OCI-LY1 (cell line): Measurements from ENCODE around the gene ABCC2.

ENCODE experiments used
- H2AFZ ChIP-seq: fragments of 200-600 bp; sonication (generic), shearing (Covaris generic); 2 replicates; pipeline ENCODE4 v1.6.0; 2014; ENCODE audit warnings: antibody characterized with exemption, mild to moderate bottlenecking, low read length
- H3F3A ChIP-seq: fragments of 200-600 bp; sonication (generic), shearing (Covaris generic); 2 replicates; pipeline ENCODE4 v1.6.0; 2014; ENCODE audit warnings: mild to moderate bottlenecking, antibody characterized with exemption, low read length, moderate library complexity; ENCODE audit not compliant: insufficient read depth
- H3K27ac ChIP-seq: fragments of 200-600 bp; sonication (generic); 2 replicates; pipeline ENCODE4 v1.5.1; 2014; ENCODE audit warnings: low read length, mixed run types, mild to moderate bottlenecking, low read depth; ENCODE audit not compliant: poor library complexity, severe bottlenecking
- H3K27me3 ChIP-seq: fragments of 200-600 bp; sonication (generic); 2 replicates; pipeline ENCODE4 v1.6.0; 2014; ENCODE audit warnings: antibody characterized with exemption, mild to moderate bottlenecking, low read length, moderate library complexity; ENCODE audit not compliant: insufficient read depth
- H3K36me3 ChIP-seq: fragments of 200-600 bp; sonication (generic); 2 replicates; pipeline ENCODE4 v1.6.1; 2014; ENCODE audit warnings: mild to moderate bottlenecking, antibody characterized with exemption, low read length, moderate library complexity, mixed read lengths; ENCODE audit not compliant: insufficient read depth
- H3K4me1 ChIP-seq: fragments of 200-600 bp; sonication (generic); 2 replicates; pipeline ENCODE4 v1.5.1; 2014; ENCODE audit warnings: mild to moderate bottlenecking, low read length, moderate library complexity; ENCODE audit not compliant: insufficient read depth, severe bottlenecking
- H3K4me2 ChIP-seq: fragments of 200-600 bp; sonication (generic), shearing (Covaris generic); 2 replicates; pipeline ENCODE4 v1.6.1; 2014; ENCODE audit warnings: low read length
- H3K4me3 ChIP-seq: fragments of 200-600 bp; sonication (generic); 2 replicates; pipeline ENCODE4 v1.5.1; 2014; ENCODE audit warnings: low read length, low read depth, mild to moderate bottlenecking, mixed read lengths; ENCODE audit not compliant: poor library complexity, severe bottlenecking
- H3K79me2 ChIP-seq: fragments of 200-600 bp; shearing (Covaris generic); 2 replicates; pipeline ENCODE4 v1.6.1; 2016; ENCODE audit warnings: mixed run types, low read length, mixed read lengths; ENCODE audit not compliant: insufficient read depth
- H3K9ac ChIP-seq: fragments of 200-600 bp; sonication (generic), shearing (Covaris generic); 2 replicates; pipeline ENCODE4 v1.6.1; 2014; ENCODE audit warnings: mild to moderate bottlenecking, low read length, mixed read lengths
- H3K9me2 ChIP-seq: fragments of 200-600 bp; sonication (generic), shearing (Covaris generic); 2 replicates; pipeline ENCODE4 v1.6.1; 2014; ENCODE audit warnings: low read depth, mild to moderate bottlenecking, low read length, mixed read lengths
- H3K9me3 ChIP-seq: fragments of 200-600 bp; shearing (Covaris generic); 2 replicates; pipeline ENCODE4 v1.6.1; 2014; ENCODE audit warnings: low read length, mixed read lengths
- H4K20me1 ChIP-seq: fragments of 200-600 bp; sonication (generic), shearing (Covaris generic); 2 replicates; pipeline ENCODE4 v1.6.0; 2016; ENCODE audit warnings: mild to moderate bottlenecking, low read length; ENCODE audit not compliant: insufficient read depth
- EZH2 ChIP-seq: fragments of 200-600 bp; sonication (generic), shearing (Covaris generic); IDR thresholded peaks from 2 replicates; pipeline ENCODE4 v1.8.0; 2017; ENCODE audit warnings: borderline replicate concordance, mixed run types, mild to moderate bottlenecking, antibody characterized with exemption, low read length, moderate library complexity, mixed read lengths
- TF ChIP-seq, protein P1 (sequence below): fragments of 200-600 bp; sonication (generic), shearing (Covaris generic); IDR thresholded peaks from 2 replicates; pipeline ENCODE4 v1.5.1; 2017; ENCODE audit warnings: mild to moderate bottlenecking, antibody characterized with exemption, low read length, moderate library complexity, mixed read lengths

Gene ABCC2

DNA sequence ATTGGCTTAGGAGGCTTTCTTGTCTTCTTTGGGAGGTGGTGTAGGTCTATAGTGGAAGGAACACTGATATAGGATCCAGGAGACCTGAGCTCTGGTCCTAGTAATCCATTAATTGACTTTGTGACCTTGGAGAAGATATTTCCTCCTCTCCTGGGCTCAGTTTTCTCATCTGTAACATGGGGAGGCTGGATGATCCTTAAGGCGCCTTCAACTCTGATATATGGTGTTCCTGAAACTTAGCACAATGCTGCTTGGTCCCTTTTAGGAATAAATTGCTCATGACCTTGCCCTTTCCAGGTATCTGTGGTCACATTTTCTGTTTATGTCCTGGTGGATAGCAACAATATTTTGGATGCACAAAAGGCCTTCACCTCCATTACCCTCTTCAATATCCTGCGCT is 25.3 kb downstream of the ABCC2 start:
- Histone ChIP-seq H3K27me3 (no peaks in the 10 kb centered on the region), H3K27ac (no peak overlapping the region), H3K9ac (no peak overlapping the region), H3K79me2 (no peaks in the 10 kb centered on the region), H3K4me1 (no peaks in the 10 kb centered on the region), H3K9me2 (no peaks in the 10 kb centered on the region), H3K4me3 (no peak overlapping the region), H3K4me2 (no peak overlapping the region), H3F3A (no peaks in the 10 kb centered on the region), H2AFZ (no peak overlapping the region), H3K36me3 (no peaks in the 10 kb centered on the region), H3K9me3 (no peaks in the 10 kb centered on the region), H4K20me1 (no peaks in the 10 kb centered on the region)
- TF ChIP-seq, protein P1, sequence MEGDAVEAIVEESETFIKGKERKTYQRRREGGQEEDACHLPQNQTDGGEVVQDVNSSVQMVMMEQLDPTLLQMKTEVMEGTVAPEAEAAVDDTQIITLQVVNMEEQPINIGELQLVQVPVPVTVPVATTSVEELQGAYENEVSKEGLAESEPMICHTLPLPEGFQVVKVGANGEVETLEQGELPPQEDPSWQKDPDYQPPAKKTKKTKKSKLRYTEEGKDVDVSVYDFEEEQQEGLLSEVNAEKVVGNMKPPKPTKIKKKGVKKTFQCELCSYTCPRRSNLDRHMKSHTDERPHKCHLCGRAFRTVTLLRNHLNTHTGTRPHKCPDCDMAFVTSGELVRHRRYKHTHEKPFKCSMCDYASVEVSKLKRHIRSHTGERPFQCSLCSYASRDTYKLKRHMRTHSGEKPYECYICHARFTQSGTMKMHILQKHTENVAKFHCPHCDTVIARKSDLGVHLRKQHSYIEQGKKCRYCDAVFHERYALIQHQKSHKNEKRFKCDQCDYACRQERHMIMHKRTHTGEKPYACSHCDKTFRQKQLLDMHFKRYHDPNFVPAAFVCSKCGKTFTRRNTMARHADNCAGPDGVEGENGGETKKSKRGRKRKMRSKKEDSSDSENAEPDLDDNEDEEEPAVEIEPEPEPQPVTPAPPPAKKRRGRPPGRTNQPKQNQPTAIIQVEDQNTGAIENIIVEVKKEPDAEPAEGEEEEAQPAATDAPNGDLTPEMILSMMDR, result no peak
- no peak for TF ChIP-seq EZH2

DNA sequence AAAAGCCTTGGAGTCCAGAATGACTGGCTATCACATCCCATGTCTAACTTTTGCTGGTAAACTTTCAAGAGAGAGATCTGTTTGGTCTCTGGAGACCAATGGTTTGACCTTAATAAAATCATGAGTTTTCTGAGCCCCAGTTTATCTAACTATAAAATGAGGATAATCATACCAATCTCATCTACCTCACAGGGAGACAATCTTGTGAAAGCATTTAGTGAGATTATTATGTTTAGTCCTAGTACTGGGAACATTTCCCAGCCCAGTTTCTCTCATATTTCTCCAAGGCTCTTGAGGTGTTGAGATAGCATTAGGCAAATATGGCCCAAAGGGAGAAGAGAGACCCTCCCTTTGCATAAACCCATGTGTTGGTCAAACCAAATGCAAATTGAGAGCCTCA is 25.8 kb downstream of the ABCC2 start:
- no peak overlapping the region for H3K27ac ChIP-seq
- no peak for TF ChIP-seq EZH2

DNA sequence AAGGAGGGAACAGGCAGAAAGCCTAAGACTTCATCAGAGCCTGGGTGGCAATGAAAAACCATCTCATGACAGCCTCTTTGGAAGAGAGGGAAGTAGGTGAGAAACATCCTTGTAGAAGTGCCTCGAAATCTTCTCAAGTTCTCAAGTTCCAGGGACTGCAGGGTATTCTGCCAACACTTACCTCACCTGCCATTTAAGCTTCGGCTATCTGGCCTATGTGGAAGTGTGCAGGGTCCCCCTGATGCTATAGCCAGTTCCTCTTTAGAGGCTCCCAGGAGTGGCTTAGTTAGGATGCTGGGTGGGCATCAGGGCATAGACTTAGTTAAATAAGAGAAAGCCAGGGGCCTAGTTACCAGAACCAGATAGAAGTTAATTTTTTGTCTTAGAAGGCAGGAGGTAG is 27.0 kb downstream of the ABCC2 start:
- H3K4me2 ChIP-seq, result no peak overlapping the region
- no peak overlapping the region for H3K27ac ChIP-seq
- no peak overlapping the region for H3K4me3 ChIP-seq
- no peaks in the 10 kb centered on the region for H3F3A ChIP-seq
- no peak overlapping the region for H2AFZ ChIP-seq
- H3K9ac ChIP-seq, result no peak overlapping the region
- H3K27me3 ChIP-seq, result no peaks in the 10 kb centered on the region
- TF ChIP-seq EZH2, result no peak
- H3K36me3 ChIP-seq, result no peaks in the 10 kb centered on the region
- no peaks in the 10 kb centered on the region for H3K9me2 ChIP-seq
- H3K4me1 ChIP-seq, result no peaks in the 10 kb centered on the region
- H3K9me3 ChIP-seq, result no peaks in the 10 kb centered on the region
- no peaks in the 10 kb centered on the region for H3K79me2 ChIP-seq
- H4K20me1 ChIP-seq, result no peaks in the 10 kb centered on the region

More for the DNA sequence above, 25.8 kb downstream of the ABCC2 start:
- Histone ChIP-seq H3F3A (no peaks in the 10 kb centered on the region), H3K4me2 (no peak overlapping the region), H2AFZ (no peak overlapping the region), H3K79me2 (no peaks in the 10 kb centered on the region), H3K4me3 (no peak overlapping the region), H3K9ac (no peak overlapping the region), H4K20me1 (no peaks in the 10 kb centered on the region), H3K36me3 (no peaks in the 10 kb centered on the region), H3K9me2 (no peaks in the 10 kb centered on the region), H3K27me3 (no peaks in the 10 kb centered on the region), H3K4me1 (no peaks in the 10 kb centered on the region), H3K9me3 (no peaks in the 10 kb centered on the region)

DNA sequence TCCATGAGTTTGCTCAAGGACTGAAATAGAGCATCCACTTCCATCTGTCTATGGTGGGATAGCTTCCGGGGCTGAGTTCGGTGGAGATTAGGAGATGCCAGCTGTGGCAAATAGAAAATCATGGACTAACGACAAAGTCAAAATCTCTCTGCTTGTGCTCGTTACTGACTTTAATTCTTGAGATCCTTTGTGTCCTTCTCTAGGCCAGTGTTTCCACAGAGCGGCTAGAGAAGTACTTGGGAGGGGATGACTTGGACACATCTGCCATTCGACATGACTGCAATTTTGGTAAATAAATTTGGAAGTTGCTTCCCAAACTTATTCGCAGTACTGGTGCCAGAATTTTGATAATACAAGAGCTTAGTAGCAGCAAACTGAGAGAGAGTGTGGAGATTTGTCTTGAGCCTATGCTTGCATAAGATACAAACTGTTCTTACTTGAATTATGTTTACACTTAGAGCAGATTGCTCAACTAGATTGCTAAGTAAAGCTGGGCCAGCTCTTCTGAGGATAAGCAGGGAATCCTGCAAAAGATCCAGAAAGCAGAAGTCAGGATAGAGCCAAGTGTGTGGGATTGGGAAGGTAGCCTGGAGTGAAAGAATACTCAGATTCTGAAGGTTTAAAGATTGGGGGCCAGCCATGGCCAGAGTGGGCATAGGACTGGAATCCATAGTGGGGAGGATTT is 27.6 kb downstream of the ABCC2 start:
- no peaks in the 10 kb centered on the region for H3K9me2 ChIP-seq
- H3F3A ChIP-seq, result no peaks in the 10 kb centered on the region
- H3K4me3 ChIP-seq, result no peak overlapping the region
- no peaks in the 10 kb centered on the region for H3K27me3 ChIP-seq
- TF ChIP-seq, protein P1, result no peak
- no peak for TF ChIP-seq EZH2
- no peaks in the 10 kb centered on the region for H3K9me3 ChIP-seq
- no peaks in the 10 kb centered on the region for H4K20me1 ChIP-seq
- H3K27ac ChIP-seq, result no peak overlapping the region
- H3K79me2 ChIP-seq, result no peaks in the 10 kb centered on the region
- H3K4me2 ChIP-seq, result no peak overlapping the region
- no peaks in the 10 kb centered on the region for H3K4me1 ChIP-seq
- no peak overlapping the region for H3K9ac ChIP-seq
- no peak overlapping the region for H2AFZ ChIP-seq
- no peaks in the 10 kb centered on the region for H3K36me3 ChIP-seq
